Measurements from ENCODE around the gene ATP11B.

DNA sequence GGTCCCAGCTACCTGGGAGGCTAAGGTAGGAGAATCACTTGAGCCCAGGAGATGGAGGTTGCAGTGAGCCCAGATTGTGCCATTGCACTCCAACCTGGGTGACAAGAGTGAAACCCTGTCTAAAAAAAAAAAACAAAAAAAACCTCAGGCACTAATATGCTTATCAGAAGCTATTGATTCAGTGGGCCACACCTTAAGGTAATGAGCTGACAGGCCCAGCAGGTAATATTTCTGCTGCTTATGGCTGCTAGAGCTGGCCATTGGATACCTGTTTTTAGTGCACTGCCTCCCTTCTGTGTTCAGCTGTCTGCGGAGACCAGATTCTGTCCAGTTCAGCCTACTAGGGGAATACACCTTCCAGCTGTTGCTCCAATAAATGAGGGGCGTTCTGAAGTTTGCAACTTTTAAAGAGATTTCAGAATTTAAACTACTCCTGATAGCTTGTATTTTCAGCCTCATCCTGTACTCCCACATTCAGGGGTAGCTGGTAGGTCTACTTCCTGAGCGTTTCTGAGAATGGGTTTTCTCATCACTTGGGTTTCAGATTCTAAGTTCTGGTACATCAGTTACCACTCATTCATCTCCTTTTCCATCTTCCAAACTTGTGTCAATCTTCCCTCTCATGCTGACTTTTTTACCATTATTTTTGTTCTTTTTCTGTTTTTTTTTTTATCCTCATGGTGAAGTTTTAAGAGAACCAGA is 69.0 kb downstream of the ATP11B start:
- TF ChIP-seq, protein P1, sequence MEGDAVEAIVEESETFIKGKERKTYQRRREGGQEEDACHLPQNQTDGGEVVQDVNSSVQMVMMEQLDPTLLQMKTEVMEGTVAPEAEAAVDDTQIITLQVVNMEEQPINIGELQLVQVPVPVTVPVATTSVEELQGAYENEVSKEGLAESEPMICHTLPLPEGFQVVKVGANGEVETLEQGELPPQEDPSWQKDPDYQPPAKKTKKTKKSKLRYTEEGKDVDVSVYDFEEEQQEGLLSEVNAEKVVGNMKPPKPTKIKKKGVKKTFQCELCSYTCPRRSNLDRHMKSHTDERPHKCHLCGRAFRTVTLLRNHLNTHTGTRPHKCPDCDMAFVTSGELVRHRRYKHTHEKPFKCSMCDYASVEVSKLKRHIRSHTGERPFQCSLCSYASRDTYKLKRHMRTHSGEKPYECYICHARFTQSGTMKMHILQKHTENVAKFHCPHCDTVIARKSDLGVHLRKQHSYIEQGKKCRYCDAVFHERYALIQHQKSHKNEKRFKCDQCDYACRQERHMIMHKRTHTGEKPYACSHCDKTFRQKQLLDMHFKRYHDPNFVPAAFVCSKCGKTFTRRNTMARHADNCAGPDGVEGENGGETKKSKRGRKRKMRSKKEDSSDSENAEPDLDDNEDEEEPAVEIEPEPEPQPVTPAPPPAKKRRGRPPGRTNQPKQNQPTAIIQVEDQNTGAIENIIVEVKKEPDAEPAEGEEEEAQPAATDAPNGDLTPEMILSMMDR (IDR thresholded peaks at IDR 0.05; ENCODE audit: insufficient read depth, low read depth, low read length) = no peak
- TF ChIP-seq EZH2 (IDR thresholded peaks at IDR 0.05; ENCODE audit: insufficient read depth, low read length) = no peak
